Breast epithelium (tissue), 3 donors: ENCODE measurements around the gene PIGX.

Experiments
- POLR2AphosphoS5 ChIP-seq, 3 donors: sonication (generic); formaldehyde crosslinking; IDR thresholded peaks; one replicate each; pipeline ENCODE4 v1.6.1; 2017; ENCODE audit warnings: antibody characterized with exemption in 3 of 3
- TF ChIP-seq, protein P1 (sequence below), 3 donors: fragments of 450-650 bp; IDR thresholded peaks; one replicate each; pipeline ENCODE4 v1.5.1; 2016 to 2017; ENCODE audit warnings: antibody characterized with exemption in 3 of 3, mild to moderate bottlenecking in 3 of 3, moderate library complexity in 3 of 3

DNA sequence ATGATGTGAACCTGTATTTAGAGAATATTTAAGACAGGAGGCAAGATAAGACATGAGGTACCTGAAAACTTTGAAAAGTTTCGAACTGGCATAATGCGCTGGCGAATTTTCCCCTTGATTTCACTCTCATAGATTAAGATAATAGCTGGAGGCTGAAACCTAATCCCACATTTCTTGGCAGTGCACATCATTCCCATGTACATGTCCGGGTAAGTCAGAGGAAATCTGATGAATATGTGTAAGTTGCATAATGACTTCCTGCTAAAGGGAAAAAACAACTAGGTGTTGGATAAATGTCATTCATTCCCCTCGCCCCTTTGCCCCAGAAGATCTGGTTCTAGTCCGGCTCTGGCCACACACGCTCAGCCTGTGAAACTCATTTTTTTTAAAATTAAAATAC lies 3.7 kb upstream of the PIGX start:
- TF ChIP-seq, protein P1, sequence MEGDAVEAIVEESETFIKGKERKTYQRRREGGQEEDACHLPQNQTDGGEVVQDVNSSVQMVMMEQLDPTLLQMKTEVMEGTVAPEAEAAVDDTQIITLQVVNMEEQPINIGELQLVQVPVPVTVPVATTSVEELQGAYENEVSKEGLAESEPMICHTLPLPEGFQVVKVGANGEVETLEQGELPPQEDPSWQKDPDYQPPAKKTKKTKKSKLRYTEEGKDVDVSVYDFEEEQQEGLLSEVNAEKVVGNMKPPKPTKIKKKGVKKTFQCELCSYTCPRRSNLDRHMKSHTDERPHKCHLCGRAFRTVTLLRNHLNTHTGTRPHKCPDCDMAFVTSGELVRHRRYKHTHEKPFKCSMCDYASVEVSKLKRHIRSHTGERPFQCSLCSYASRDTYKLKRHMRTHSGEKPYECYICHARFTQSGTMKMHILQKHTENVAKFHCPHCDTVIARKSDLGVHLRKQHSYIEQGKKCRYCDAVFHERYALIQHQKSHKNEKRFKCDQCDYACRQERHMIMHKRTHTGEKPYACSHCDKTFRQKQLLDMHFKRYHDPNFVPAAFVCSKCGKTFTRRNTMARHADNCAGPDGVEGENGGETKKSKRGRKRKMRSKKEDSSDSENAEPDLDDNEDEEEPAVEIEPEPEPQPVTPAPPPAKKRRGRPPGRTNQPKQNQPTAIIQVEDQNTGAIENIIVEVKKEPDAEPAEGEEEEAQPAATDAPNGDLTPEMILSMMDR (IDR thresholded peaks at IDR 0.05), result no peak
- no peak for TF ChIP-seq POLR2AphosphoS5 (IDR thresholded peaks at IDR 0.05)
